22Rv1 (cell line): Measurements from ENCODE around the gene TIGIT.

Experiments used
- CTCF ChIP-seq: fragments of 450-650 bp; IDR thresholded peaks from 2 replicates; pipeline ENCODE4 v1.5.1; 2017; ENCODE audit warnings: mild to moderate bottlenecking
- ZFX ChIP-seq: fragments of 450-650 bp; IDR thresholded peaks from 2 replicates; pipeline ENCODE4 v1.6.1; 2017; ENCODE audit warnings: antibody characterized with exemption, borderline replicate concordance

GRCh38 chr3:114270019-114270418, 23.8 kb upstream of the TIGIT start:
- TF ChIP-seq CTCF (no peak), ZFX (no peak)
